ENCODE data around the gene NEDD4L.

Gene NEDD4L

DNA sequence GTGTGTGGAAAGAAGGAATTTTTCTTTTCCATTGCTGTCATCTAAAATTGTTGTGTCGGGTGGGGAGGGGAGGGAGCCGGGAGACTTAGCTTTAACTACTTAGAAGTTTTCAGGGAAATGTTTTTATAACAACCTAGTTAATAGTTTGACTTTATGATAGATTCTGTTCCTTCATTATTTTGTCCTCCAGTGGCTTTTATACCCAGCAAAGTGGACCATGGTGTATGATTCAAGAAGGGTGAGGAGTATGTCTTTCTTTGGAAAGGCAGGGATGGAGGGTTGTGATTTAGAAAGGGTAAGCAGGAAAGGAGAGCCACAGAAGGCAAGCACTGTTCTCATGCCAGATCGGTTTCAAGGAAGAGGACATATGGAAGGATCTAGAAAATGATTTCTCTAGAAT is 261.8 kb downstream of the NEDD4L start:
- in situ Hi-C loops (cut with HindIII; ENCODE audit: low pct_ligation_motif_present, low sequenced_read_pairs): no loop called here
- H3K4me3 ChIP-seq (ENCODE audit: low read depth, low read length): no peak overlapping the region
- TF ChIP-seq, protein P1, sequence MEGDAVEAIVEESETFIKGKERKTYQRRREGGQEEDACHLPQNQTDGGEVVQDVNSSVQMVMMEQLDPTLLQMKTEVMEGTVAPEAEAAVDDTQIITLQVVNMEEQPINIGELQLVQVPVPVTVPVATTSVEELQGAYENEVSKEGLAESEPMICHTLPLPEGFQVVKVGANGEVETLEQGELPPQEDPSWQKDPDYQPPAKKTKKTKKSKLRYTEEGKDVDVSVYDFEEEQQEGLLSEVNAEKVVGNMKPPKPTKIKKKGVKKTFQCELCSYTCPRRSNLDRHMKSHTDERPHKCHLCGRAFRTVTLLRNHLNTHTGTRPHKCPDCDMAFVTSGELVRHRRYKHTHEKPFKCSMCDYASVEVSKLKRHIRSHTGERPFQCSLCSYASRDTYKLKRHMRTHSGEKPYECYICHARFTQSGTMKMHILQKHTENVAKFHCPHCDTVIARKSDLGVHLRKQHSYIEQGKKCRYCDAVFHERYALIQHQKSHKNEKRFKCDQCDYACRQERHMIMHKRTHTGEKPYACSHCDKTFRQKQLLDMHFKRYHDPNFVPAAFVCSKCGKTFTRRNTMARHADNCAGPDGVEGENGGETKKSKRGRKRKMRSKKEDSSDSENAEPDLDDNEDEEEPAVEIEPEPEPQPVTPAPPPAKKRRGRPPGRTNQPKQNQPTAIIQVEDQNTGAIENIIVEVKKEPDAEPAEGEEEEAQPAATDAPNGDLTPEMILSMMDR (IDR thresholded peaks at IDR 0.05; ENCODE audit: low read depth, low read length, missing control alignments): no peak
- DNase-seq: no peak
- no peaks in the 10 kb centered on the region for H3K27me3 ChIP-seq (replicated peaks)
- no peak overlapping the region for H3K27ac ChIP-seq
- no peaks in the 10 kb centered on the region for H3K36me3 ChIP-seq (replicated peaks)

- no peaks in the 10 kb centered on the region for H3K36me3 ChIP-seq (replicated peaks)
- no peak for DNase-seq
These were observed 263.4 kb downstream of the NEDD4L start for GRCh38 chr18:58307441-58307840.

GRCh38 chr18:58308463-58308862 is 264.4 kb downstream of the NEDD4L start:
- in situ Hi-C loops (cut with HindIII; ENCODE audit: low pct_ligation_motif_present, low sequenced_read_pairs): no loop called here
- no peak for DNase-seq
- TF ChIP-seq, protein P1 (IDR thresholded peaks at IDR 0.05; ENCODE audit: low read depth, low read length, missing control alignments): no peak
- H3K27ac ChIP-seq: no peak overlapping the region
- H3K36me3 ChIP-seq (replicated peaks): no peaks in the 10 kb centered on the region
- no peaks in the 10 kb centered on the region for H3K27me3 ChIP-seq (replicated peaks)
- no peak overlapping the region for H3K4me3 ChIP-seq (ENCODE audit: low read depth, low read length)

More at GRCh38 chr18:58307441-58307840, 263.4 kb downstream of the NEDD4L start:
- H3K27me3 ChIP-seq (replicated peaks): no peaks in the 10 kb centered on the region
- TF ChIP-seq, protein P1 (IDR thresholded peaks at IDR 0.05; ENCODE audit: low read depth, low read length, missing control alignments): no peak
- in situ Hi-C loops (cut with HindIII; ENCODE audit: low pct_ligation_motif_present, low sequenced_read_pairs): no loop called here
- no peak overlapping the region for H3K27ac ChIP-seq
- no peak overlapping the region for H3K4me3 ChIP-seq (ENCODE audit: low read depth, low read length)

DNA sequence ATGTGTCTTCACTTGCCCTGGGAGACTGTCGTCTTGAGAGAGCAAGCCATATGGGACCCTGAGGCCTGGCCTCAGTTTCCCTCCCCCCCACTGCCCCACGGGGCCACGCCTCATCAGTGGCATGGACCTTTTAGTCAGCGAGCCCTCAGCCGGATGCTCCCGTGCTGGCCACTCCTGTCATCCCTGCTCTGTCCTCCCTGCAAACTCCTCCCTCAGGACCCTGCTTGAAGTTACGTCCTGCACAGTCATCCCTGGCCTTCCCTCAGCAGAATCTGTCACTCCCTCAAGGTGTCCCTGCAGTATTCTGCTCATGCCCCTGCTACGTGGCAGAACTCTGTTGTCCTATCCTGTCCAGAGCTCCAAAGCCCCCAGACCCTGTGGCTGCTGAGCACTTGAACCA is 265.1 kb downstream of the NEDD4L start:
- Histone ChIP-seq H3K4me3 (ENCODE audit: low read depth, low read length) (no peak overlapping the region), H3K27ac (no peak overlapping the region), H3K36me3 (replicated peaks) (no peaks in the 10 kb centered on the region), H3K27me3 (replicated peaks) (no peaks in the 10 kb centered on the region)
- in situ Hi-C loops (cut with HindIII; ENCODE audit: low pct_ligation_motif_present, low sequenced_read_pairs): no loop called here
- TF ChIP-seq, protein P1 (IDR thresholded peaks at IDR 0.05; ENCODE audit: low read depth, low read length, missing control alignments): no peak
- DNase-seq: no peak

DNA sequence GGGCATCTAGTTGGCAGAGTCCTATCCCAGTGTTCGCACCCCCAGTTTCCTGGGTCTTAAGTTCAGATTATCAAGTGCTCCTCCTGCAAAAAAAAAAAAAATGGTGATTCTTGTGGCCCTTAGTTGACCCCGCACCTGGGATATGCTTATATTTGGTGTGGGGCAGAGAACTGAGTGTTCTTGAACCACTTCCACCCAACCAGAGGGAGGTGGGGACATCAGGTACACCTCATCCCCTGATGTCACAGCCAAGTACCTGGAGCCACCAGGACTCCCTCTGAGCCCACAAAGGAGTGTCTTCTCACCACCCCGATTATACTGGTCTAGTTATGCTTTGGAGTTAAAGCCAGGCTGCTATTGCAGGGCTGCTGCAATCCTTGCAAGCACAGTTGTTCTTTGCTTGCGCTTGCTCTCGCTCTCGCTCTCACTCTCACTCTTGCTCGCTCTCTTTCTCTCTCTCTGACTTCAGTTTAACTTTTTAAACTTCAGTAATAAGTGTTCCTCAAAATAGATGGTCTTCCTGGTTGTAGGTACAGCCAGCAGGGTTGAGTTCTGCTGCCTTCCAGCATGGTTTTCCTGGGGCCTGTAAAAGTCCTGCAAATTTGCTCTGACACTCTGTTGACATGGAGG is 265.7 kb downstream of the NEDD4L start:
- TF ChIP-seq, protein P1 (IDR thresholded peaks at IDR 0.05; ENCODE audit: low read depth, low read length, missing control alignments): no peak
- Histone ChIP-seq H3K27me3 (replicated peaks) (no peaks in the 10 kb centered on the region), H3K27ac (no peak overlapping the region), H3K4me3 (ENCODE audit: low read depth, low read length) (no peak overlapping the region), H3K36me3 (replicated peaks) (no peaks in the 10 kb centered on the region)
- DNase-seq: no peak
- in situ Hi-C loops (cut with HindIII; ENCODE audit: low pct_ligation_motif_present, low sequenced_read_pairs): no loop called here

DNA sequence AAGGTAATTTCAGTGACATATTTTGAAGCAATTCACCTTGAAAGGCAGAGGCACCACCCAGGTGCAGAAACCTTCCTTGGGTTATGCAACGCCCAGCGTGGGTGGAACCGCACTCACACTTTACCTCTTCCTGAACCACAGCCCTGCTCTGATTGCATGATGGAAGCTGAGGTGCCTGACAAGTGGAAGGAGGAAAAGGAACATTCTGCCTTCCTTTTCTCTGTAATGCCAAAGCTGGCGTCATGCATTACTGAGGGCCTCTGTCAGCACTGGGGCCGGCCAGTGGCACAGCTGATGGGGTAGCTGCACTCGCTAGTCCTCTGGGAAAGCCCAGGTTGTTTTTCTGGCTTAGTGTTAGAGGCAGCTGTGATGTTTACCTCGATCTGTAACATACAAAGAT is 266.5 kb downstream of the NEDD4L start:
- no peak overlapping the region for H3K4me3 ChIP-seq (ENCODE audit: low read depth, low read length)
- no peaks in the 10 kb centered on the region for H3K27me3 ChIP-seq (replicated peaks)
- in situ Hi-C loops (cut with HindIII; ENCODE audit: low pct_ligation_motif_present, low sequenced_read_pairs): no loop called here
- H3K27ac ChIP-seq: no peak overlapping the region
- no peaks in the 10 kb centered on the region for H3K36me3 ChIP-seq (replicated peaks)
- DNase-seq: no peak
- TF ChIP-seq, protein P1 (IDR thresholded peaks at IDR 0.05; ENCODE audit: low read depth, low read length, missing control alignments): no peak

Data from brain microvascular endothelial cell (primary cell).